ENCODE data around the gene SPEM1.

SPEM1 gene

DNA sequence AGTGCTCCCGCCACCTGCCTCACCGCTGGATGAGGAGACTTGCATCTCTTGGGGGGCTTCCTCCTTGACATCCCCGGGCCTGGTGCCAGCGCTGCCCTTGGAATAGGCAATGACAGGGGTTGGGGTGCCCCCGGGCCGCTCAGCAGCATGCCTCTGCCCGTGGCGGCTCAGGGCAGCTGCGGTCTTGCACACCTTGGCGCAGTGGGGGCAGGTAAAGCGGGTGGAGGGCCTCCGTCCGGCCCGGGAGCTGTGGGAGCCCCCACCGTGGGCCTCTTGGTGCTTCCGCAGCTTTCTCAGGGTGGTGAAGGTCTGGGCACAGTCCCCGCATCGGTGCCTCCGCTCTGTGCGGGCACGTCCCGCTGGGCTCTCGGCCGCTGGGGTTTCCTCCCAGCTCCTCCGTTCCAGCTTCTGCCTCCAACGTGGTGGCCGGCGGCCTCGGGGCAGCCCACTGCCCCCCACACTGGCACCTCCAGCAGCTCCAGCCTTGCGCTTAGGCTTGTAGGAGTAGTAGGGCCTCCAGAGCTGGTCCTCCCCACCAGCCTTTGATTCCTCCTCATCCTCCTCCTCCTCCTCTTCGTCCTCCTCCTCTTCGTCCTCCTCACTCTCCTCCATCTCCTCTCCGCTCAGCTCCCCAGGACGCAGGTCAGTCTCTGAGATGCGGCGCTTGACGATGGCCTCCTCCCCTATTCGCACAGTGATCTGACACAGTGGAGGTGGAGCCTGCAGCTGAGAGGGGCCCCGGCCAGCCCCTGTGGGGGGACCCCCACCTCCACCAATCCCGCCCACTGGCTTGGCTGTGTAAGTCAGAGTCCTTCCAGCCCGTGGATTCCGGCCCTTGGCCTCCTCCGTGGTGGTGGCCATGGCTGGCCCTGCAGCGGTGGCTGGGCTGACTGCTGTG, 42.6 kb downstream of the SPEM1 start:
- peaks cover 2 to 13% (median 11%) of the 10 kb centered on the region in 4 experiments for H3K4me1 ChIP-seq (ENCODE audit: control extremely low read depth in 1 of 4, control insufficient read depth in 4 of 4, insufficient read depth in 4 of 4, low read length in 3 of 4)
- CTCF ChIA-PET: interaction anchor here (1.2 to 2.4 kb wide), 3 partner anchors 13 to 26 kb away, joined by 5 to 20 read pairs (median 6); partner anchors contain the start of gene ZBTB4
- no peak for DNase-seq
- H3K9me3 ChIP-seq (ENCODE audit: control extremely low read depth in 1 of 5, control insufficient read depth in 4 of 5, insufficient read depth in 2 of 5, low read depth in 1 of 5, low read length in 4 of 5): no peaks in the 10 kb centered on the region
- POLR2A ChIA-PET: interaction anchor here (1.1 to 3.3 kb wide), 4 partner anchors 10 to 22 kb away, joined by 3 to 12 read pairs (median 5); partner anchors contain the start of gene POLR2A
- no peak overlapping the region for H3K27ac ChIP-seq (ENCODE audit: insufficient read depth in 1 of 2, low read depth in 1 of 2, low read length in 2 of 2, poor library complexity in 1 of 2, severe bottlenecking in 2 of 2)
- 97% methylated on average over 38 of the region's 44 CpGs for WGBS (ENCODE audit: insufficient coverage)
- no peak overlapping the region for H3K4me3 ChIP-seq (ENCODE audit: control insufficient read depth in 1 of 7, extremely low read depth in 1 of 7, insufficient read depth in 4 of 7, low read depth in 2 of 7, low read length in 6 of 7)
- no peaks in the 10 kb centered on the region for H3K27me3 ChIP-seq (replicated peaks in 2 of 5; ENCODE audit: control insufficient read depth in 4 of 5, insufficient read depth in 5 of 5, low read length in 4 of 5)
- H3K36me3 ChIP-seq (ENCODE audit: control insufficient read depth in 4 of 4, insufficient read depth in 4 of 4, low read length in 3 of 4): peaks cover 0 to 51% (median 32%) of the 10 kb centered on the region in 4 experiments

DNA sequence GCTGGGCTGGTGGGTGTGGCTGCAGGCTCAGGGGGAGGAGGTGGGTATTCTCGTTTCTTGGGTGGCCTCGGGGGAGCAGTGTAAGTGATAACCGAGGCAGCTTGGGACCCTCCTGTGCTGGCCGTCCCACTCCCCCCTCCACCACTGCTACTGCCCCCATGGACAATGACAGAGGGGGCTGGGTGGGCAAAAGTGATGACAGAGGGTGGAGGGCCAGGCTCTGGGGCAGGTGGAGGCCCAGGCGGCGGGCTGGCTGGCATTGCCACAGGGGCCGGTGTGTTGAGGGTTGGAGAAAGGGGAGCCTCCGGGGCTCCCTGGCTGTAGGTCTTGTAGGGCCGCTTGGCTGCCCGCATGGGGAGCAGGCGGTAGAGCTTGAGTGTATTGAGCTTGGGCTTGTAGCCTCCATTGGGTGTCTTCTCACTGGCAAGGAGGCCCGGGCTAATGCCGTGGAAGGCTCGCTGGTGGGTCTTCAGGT, 43.3 kb downstream of the SPEM1 start:
- Histone ChIP-seq H3K4me3 (ENCODE audit: control insufficient read depth in 1 of 7, extremely low read depth in 1 of 7, insufficient read depth in 4 of 7, low read depth in 2 of 7, low read length in 6 of 7) (no peak overlapping the region), H3K27ac (ENCODE audit: insufficient read depth in 1 of 2, low read depth in 1 of 2, low read length in 2 of 2, poor library complexity in 1 of 2, severe bottlenecking in 2 of 2) (no peak overlapping the region), H3K4me1 (ENCODE audit: control extremely low read depth in 1 of 4, control insufficient read depth in 4 of 4, insufficient read depth in 4 of 4, low read length in 3 of 4) (peaks cover 2 to 15% (median 13%) of the 10 kb centered on the region in 4 experiments), H3K27me3 (replicated peaks in 2 of 5; ENCODE audit: control insufficient read depth in 4 of 5, insufficient read depth in 5 of 5, low read length in 4 of 5) (no peaks in the 10 kb centered on the region), H3K36me3 (ENCODE audit: control insufficient read depth in 4 of 4, insufficient read depth in 4 of 4, low read length in 3 of 4) (peaks cover 0 to 54% (median 32%) of the 10 kb centered on the region in 4 experiments), H3K9me3 (ENCODE audit: control extremely low read depth in 1 of 5, control insufficient read depth in 4 of 5, insufficient read depth in 2 of 5, low read depth in 1 of 5, low read length in 4 of 5) (no peaks in the 10 kb centered on the region)
- DNase-seq: no peak
- ChIA-PET CTCF (interaction anchor here (1.2 to 1.9 kb wide), 2 partner anchors 16 to 27 kb away, joined by 5 to 6 read pairs; partner anchors contain the start of gene ZBTB4), POLR2A (interaction anchor here (1.2 to 3.3 kb wide), 2 partner anchors 13 to 15 kb away, joined by 3 to 12 read pairs; partner anchors contain the start of gene ZBTB4)
- 99% methylated on average over 12 of the region's 14 CpGs for WGBS (ENCODE audit: insufficient coverage)

DNA sequence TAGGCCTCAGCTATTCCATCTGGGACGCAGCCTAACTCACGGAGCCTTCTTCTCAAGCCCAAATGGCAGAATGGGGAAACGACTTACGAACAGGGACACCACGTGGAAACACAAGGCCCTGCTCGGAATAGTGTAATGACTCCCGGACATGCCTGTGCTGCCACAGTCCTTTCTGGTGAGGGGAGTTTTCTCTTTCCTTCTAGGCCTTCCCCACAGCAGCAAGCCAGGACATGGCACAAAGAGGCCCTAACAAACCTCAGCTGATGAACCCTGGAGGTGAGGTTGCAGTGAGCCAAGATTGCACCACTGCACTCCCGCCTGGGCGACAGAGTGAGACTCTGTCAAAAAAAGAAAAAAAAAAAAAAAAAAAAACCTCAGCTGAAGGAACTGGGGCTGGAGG, 44.0 kb downstream of the SPEM1 start:
- H3K4me1 ChIP-seq (ENCODE audit: control extremely low read depth in 1 of 4, control insufficient read depth in 4 of 4, insufficient read depth in 4 of 4, low read length in 3 of 4): peaks cover 2 to 15% (median 13%) of the 10 kb centered on the region in 4 experiments
- peaks cover 0 to 58% (median 31%) of the 10 kb centered on the region in 4 experiments for H3K36me3 ChIP-seq (ENCODE audit: control insufficient read depth in 4 of 4, insufficient read depth in 4 of 4, low read length in 3 of 4)
- no peak overlapping the region for H3K27ac ChIP-seq (ENCODE audit: insufficient read depth in 1 of 2, low read depth in 1 of 2, low read length in 2 of 2, poor library complexity in 1 of 2, severe bottlenecking in 2 of 2)
- ChIA-PET POLR2A (interaction anchor here (1.2 kb wide), 2 partner anchors 15 to 20 kb away, joined by 3 read pairs; partner anchors contain the start of gene ZBTB4), CTCF (interaction anchor here (0.8 to 1.9 kb wide), 2 partner anchors 15 to 97 kb away, joined by 3 to 6 read pairs; partner anchors contain the start of genes SENP3 and ZBTB4)
- no peak for DNase-seq
- no peaks in the 10 kb centered on the region for H3K9me3 ChIP-seq (ENCODE audit: control extremely low read depth in 1 of 5, control insufficient read depth in 4 of 5, insufficient read depth in 2 of 5, low read depth in 1 of 5, low read length in 4 of 5)
- H3K4me3 ChIP-seq (ENCODE audit: control insufficient read depth in 1 of 7, extremely low read depth in 1 of 7, insufficient read depth in 4 of 7, low read depth in 2 of 7, low read length in 6 of 7): no peak overlapping the region
- 90% methylated on average over 9 of the region's 9 CpGs for WGBS (ENCODE audit: insufficient coverage)
- no peaks in the 10 kb centered on the region for H3K27me3 ChIP-seq (replicated peaks in 2 of 5; ENCODE audit: control insufficient read depth in 4 of 5, insufficient read depth in 5 of 5, low read length in 4 of 5)

DNA sequence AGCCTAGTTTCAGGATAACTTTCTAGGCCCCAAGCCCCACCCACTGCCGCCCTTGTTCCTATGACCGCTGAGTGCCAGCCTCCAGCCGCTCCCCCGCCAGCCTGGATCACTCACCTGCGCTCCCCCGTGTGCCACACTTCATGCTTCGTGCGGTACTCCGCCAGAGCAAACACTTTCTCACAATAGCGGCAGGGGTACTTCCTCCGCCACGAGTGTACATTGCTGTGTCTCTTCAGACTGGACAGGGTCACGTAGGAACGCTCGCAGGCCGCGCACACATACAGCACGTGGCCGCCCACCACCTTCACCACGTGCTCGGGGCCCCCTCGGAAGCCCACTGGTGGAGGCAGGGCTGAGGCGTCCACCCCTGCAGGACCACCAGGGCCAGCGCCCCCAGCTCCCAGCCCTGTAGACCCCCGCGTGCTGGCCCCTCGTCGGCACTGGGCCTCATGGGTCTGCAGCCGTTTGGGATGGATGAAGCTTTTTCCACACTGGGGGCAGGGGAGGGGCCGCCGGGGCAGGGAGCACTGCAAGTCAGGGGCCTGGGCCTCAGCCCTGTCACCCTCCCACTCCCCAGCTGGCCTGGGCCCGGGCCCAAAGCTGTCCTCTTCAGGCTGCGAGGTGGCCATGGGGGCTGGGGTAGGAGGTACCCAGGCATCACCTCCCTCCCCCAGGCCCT, 45.6 kb downstream of the SPEM1 start:
- H3K27me3 ChIP-seq (replicated peaks in 2 of 5; ENCODE audit: control insufficient read depth in 4 of 5, insufficient read depth in 5 of 5, low read length in 4 of 5): no peaks in the 10 kb centered on the region
- WGBS (ENCODE audit: insufficient coverage): 95% methylated on average over 21 of the region's 33 CpGs
- H3K4me1 ChIP-seq (ENCODE audit: control extremely low read depth in 1 of 4, control insufficient read depth in 4 of 4, insufficient read depth in 4 of 4, low read length in 3 of 4): peaks cover 2 to 15% (median 13%) of the 10 kb centered on the region in 4 experiments
- CTCF ChIA-PET: interaction anchor here (0.6 to 2.0 kb wide), 5 partner anchors 8 to 110 kb away, joined by 3 to 7 read pairs (median 3); no protein-coding TSS in a partner anchor
- POLR2A ChIA-PET: interaction anchor here (0.6 to 1.4 kb wide), 4 partner anchors 10 to 21 kb away, joined by 3 to 5 read pairs (median 4); partner anchors contain the start of genes CHRNB1 and ZBTB4
- H3K9me3 ChIP-seq (ENCODE audit: control extremely low read depth in 1 of 5, control insufficient read depth in 4 of 5, insufficient read depth in 2 of 5, low read depth in 1 of 5, low read length in 4 of 5): no peaks in the 10 kb centered on the region
- DNase-seq: no peak
- peaks cover 0 to 58% (median 30%) of the 10 kb centered on the region in 4 experiments for H3K36me3 ChIP-seq (ENCODE audit: control insufficient read depth in 4 of 4, insufficient read depth in 4 of 4, low read length in 3 of 4)
- H3K4me3 ChIP-seq (ENCODE audit: control insufficient read depth in 1 of 7, extremely low read depth in 1 of 7, insufficient read depth in 4 of 7, low read depth in 2 of 7, low read length in 6 of 7): no peak overlapping the region
- H3K27ac ChIP-seq (ENCODE audit: insufficient read depth in 1 of 2, low read depth in 1 of 2, low read length in 2 of 2, poor library complexity in 1 of 2, severe bottlenecking in 2 of 2): no peak overlapping the region

DNA sequence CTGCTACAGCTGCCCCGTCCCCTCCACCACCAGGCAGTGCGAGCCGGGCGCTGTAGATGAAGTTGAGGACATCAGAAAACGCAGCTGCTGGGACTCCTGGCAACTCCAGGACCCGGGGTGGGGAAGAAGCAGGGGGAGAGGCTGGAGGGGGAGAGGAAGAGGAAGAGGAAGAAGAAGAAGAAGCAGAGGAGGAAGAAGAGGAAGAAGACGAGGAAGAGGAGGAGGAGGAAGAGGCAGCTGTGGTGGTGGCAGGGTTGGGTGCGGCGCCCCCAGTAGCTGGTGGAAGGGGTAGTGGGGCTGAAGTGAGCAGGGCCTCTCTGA, 46.2 kb downstream of the SPEM1 start:
- Histone ChIP-seq H3K36me3 (ENCODE audit: control insufficient read depth in 4 of 4, insufficient read depth in 4 of 4, low read length in 3 of 4) (peaks cover 0 to 53% (median 30%) of the 10 kb centered on the region in 4 experiments), H3K4me3 (ENCODE audit: control insufficient read depth in 1 of 7, extremely low read depth in 1 of 7, insufficient read depth in 4 of 7, low read depth in 2 of 7, low read length in 6 of 7) (no peak overlapping the region), H3K9me3 (ENCODE audit: control extremely low read depth in 1 of 5, control insufficient read depth in 4 of 5, insufficient read depth in 2 of 5, low read depth in 1 of 5, low read length in 4 of 5) (no peaks in the 10 kb centered on the region), H3K27me3 (replicated peaks in 2 of 5; ENCODE audit: control insufficient read depth in 4 of 5, insufficient read depth in 5 of 5, low read length in 4 of 5) (no peaks in the 10 kb centered on the region), H3K4me1 (ENCODE audit: control extremely low read depth in 1 of 4, control insufficient read depth in 4 of 4, insufficient read depth in 4 of 4, low read length in 3 of 4) (peaks cover 2 to 16% (median 13%) of the 10 kb centered on the region in 4 experiments), H3K27ac (ENCODE audit: insufficient read depth in 1 of 2, low read depth in 1 of 2, low read length in 2 of 2, poor library complexity in 1 of 2, severe bottlenecking in 2 of 2) (no peak overlapping the region)
- ChIA-PET CTCF (interaction anchor here (0.6 to 2.0 kb wide), 6 partner anchors 9 to 111 kb away, joined by 3 to 7 read pairs (median 4); no protein-coding TSS in a partner anchor), POLR2A (interaction anchor here (1.0 to 1.4 kb wide), 4 partner anchors 8 to 13 kb away, joined by 4 to 5 read pairs (median 5); partner anchors contain the start of gene ZBTB4)
- DNase-seq: no peak
- WGBS (ENCODE audit: insufficient coverage): over 99% methylated on average over 9 of the region's 9 CpGs

DNA sequence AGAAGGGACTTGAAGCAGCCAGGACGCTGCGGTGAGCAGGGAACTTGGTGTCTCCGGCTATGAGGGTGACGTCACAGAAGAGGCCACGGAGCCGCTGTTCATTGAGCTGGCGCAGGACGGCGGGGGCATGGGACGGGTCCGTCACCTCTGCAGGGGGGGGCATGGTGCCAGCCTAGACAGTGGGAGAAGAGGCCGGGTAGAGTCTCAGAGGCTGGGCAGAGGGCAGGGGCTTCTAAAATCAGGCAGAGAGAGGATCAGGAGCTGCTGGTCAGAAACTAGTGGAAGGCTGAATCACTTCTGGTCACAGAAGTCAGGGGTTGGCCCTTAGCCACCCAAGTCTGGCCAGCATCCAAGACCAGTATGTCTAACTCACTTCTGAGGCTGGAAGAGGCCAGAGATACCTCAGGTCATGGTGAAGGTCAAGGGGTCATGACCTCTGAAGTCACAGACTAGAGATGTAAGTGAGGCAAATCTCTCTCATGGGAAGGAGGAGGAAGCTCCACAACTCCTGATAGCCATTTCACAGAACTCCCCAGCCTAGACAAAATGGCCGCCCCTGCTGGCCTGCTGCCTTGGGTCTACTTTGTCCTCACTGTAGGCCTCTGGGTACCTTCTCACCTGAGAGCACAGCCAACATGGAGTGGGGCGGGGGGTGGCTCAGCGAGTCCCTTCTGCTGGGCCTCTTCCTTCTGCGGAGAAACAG, 46.7 kb downstream of the SPEM1 start:
- no peak overlapping the region for H3K4me3 ChIP-seq (ENCODE audit: control insufficient read depth in 1 of 7, extremely low read depth in 1 of 7, insufficient read depth in 4 of 7, low read depth in 2 of 7, low read length in 6 of 7)
- H3K9me3 ChIP-seq (ENCODE audit: control extremely low read depth in 1 of 5, control insufficient read depth in 4 of 5, insufficient read depth in 2 of 5, low read depth in 1 of 5, low read length in 4 of 5): no peaks in the 10 kb centered on the region
- DNase-seq: no peak
- peaks cover 6 to 21% (median 17%) of the 10 kb centered on the region in 4 experiments for H3K4me1 ChIP-seq (ENCODE audit: control extremely low read depth in 1 of 4, control insufficient read depth in 4 of 4, insufficient read depth in 4 of 4, low read length in 3 of 4)
- 82% methylated on average over 14 of the region's 16 CpGs for WGBS (ENCODE audit: insufficient coverage)
- H3K27ac ChIP-seq (ENCODE audit: insufficient read depth in 1 of 2, low read depth in 1 of 2, low read length in 2 of 2, poor library complexity in 1 of 2, severe bottlenecking in 2 of 2): peak overlapping the region; percentile 35 to 49
- POLR2A ChIA-PET: interaction anchor here (0.7 to 1.4 kb wide), 5 partner anchors 8 to 20 kb away, joined by 3 to 5 read pairs (median 5); partner anchors contain the start of gene ZBTB4
- CTCF ChIA-PET: interaction anchor here (0.8 to 2.0 kb wide), 9 partner anchors 9 to 111 kb away, joined by 3 to 7 read pairs (median 3); partner anchors contain the start of gene SPEM2
- peaks cover 0 to 49% (median 26%) of the 10 kb centered on the region in 4 experiments for H3K36me3 ChIP-seq (ENCODE audit: control insufficient read depth in 4 of 4, insufficient read depth in 4 of 4, low read length in 3 of 4)
- no peaks in the 10 kb centered on the region for H3K27me3 ChIP-seq (replicated peaks in 2 of 5; ENCODE audit: control insufficient read depth in 4 of 5, insufficient read depth in 5 of 5, low read length in 4 of 5)
